HG03280 (cell line): ENCODE measurements around the gene FBXW8.
"Not testable (repeated sequence)": the region's sequence is repeated elsewhere in the genome, so short reads cannot be mapped to it uniquely, and the experiment has no call there.

Experiments
- ATAC-seq: cut with Tn5 transposase; IDR thresholded peaks from one replicate; pipeline ENCODE4 v1.9.1; 2021; ENCODE audit warnings: mild to moderate bottlenecking, moderate library complexity; ENCODE audit not compliant: unreplicated experiment

The FBXW8 gene

GRCh38 chr12:117050060-117050459 is 139.3 kb downstream of the FBXW8 start:
- no peak for ATAC-seq

DNA sequence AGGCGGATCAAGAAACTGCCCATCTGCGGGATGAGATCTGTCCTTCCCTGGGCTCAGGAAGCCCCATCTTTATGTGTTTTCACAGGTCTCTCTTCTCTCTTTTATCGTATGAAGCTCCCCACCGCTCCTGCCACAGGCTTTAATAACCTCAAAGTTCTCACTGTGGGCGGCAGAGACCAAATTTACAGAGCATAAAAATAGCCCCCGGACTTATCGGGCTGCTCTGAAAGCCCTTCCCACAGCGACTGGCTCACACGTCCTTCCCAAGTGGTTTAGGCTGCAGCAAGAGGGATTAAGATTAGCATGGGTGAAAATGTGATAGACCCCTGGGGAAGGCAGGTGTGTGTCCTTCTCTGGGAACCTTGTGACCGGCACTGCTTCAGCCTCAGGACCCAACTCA is 140.6 kb downstream of the FBXW8 start:
- no peak for ATAC-seq

DNA sequence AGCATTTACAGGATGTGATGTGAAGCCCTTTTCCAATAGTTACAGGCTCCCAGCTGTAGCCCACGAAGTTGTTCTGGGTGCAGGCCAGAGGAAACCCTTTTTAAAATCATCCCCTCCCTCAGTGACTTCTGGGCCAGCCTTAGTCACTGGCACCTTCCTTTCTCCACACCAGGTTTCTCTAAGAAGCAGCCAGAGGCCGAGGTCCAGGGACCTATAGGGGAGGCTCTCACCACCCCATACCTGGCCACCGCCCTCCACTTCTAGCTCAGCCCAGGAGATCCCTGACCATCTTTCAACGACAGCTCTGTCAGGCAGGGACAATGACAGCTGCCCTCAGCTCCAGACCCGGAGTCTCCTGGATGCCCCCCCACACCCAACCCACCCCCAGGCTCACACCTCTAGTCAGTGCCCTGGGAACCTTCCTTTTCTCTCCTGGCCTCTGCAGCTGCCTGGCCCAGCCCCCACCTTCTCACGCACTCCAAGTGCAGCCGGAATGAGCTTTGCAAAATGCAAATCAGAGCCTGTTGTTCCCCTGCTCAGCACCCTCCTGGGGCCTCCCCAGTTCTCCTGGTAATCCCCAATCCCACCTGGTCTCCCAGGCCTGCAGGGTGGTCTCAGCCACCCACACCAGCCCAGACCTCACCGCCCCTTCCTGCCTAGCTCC is 141.8 kb downstream of the FBXW8 start:
- ATAC-seq, result no peak

GRCh38 chr12:117053050-117053400 is 142.3 kb downstream of the FBXW8 start:
- no peak for ATAC-seq

- ATAC-seq, result no peak
Measured at GRCh38 chr12:117053597-117054201, 142.9 kb downstream of the FBXW8 start.

DNA sequence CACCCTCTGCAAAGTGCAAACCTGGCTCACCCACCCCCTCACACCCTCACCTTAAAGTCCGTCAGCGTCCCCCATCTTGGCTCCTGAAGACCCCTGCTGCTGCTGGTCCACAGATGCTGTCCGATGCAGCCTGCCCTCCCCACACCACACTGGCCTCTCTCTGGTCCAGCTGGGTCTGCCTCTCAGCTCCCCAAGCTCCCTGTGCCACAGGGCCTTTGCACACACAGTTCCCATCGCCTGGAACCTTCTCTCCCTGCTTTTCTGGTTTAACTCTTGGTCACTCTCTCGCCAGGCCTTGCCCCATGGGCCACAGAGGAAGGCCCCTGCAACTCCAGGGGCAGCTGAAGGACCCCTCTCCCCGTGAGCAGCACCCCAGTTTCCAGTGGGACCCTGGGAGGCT is 143.5 kb downstream of the FBXW8 start:
- no peak for ATAC-seq

DNA sequence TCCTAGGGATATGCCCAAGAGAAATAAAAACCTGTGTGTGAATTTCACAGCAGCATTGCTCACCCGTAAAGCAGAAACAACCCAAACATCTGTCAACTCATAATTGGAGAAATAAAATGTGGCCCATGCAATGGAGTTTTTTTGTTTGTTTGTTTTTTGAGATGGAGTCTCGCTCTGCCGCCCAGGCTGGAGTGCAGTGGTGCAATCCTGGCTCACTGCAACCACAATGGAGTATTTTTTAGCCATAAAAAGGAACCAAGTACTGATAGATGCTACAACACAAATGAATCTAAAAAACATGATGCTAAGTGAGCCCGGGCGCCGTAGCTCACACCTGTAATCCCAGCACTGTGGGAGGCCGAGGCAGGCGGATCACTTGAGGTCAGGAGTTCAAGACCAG is 146.9 kb downstream of the FBXW8 start:
- not testable (repeated sequence) for ATAC-seq

GRCh38 chr12:117058442-117059072 is 147.8 kb downstream of the FBXW8 start:
- ATAC-seq, result no peak

DNA sequence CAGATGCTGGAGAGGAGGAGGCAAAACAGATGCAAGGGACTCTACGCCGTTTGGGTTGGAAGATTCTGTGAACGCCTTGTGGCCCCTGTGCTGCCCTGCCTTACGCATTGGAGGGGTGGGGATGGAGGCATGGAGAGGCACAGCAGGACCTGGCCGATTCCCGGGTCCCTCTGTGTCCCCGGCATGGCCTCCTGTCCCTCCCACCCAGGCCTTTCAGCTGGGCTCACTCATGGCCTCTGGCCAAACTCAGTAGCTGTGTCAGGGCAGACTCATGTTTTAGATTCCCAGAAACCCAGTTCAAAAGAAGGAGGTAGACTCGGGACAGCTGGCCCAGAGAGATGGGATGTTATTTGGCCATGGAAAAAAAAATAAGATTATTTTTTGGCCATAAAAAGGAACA is 148.4 kb downstream of the FBXW8 start:
- ATAC-seq, result no peak

- ATAC-seq, result no peak
Measured at GRCh38 chr12:117060246-117060928, 149.6 kb downstream of the FBXW8 start.

DNA sequence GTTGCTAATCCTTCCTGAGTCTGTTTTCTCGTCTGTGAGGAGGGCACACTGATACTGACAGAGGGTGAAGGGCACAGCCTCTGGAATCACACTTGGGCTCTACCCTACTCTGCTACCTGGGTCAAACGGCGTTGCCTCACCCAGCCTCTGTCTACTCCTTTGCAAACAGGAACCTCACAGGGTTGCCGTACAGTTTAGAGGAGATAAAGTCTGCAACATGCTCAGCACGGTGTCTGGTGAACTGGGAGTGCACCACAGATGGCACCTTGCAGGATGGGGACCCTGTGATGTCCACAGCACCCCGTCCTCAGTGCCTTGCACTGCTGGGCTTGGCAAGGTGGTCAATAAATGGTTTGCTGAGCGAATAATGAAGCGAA is 150.2 kb downstream of the FBXW8 start:
- ATAC-seq, result no peak

- no peak for ATAC-seq
Measured at GRCh38 chr12:117061555-117062079, 150.9 kb downstream of the FBXW8 start.

DNA sequence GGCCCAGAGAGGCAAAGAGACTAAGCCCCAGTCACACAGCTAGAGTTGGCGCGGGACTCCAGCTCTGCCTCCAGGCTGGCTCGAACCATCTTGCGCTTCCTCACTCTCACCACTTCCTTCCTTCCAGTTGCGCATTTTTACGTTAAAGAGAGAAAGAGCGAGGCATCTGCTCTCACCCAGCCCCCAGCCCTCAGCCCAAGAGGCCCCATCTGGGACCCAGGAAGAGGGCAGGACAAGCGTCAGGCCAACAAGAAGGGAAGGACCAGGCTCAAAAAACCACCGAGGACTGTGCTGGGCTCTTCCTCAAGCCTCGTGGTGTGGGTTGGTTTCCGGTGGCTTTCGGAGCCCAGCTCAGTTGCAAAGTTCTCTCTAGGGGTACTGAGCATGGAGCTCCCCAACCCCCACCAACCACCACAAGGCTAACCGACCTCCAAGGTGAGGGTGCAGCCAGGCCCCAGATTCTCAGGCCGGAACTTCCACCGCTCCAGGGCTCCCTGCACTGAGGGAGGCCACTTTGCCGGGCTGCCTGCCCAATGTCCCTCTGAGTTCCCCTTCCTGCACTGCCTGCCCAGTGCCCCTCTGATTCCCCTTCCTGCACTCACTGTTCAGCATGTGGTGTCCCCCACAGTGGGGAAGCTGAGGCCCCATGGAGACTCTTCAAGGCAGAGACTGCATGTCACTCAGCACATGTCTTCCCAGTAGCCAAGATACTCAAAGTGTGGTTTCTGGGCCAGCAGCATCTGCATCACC is 152.6 kb downstream of the FBXW8 start:
- ATAC-seq, result no peak

DNA sequence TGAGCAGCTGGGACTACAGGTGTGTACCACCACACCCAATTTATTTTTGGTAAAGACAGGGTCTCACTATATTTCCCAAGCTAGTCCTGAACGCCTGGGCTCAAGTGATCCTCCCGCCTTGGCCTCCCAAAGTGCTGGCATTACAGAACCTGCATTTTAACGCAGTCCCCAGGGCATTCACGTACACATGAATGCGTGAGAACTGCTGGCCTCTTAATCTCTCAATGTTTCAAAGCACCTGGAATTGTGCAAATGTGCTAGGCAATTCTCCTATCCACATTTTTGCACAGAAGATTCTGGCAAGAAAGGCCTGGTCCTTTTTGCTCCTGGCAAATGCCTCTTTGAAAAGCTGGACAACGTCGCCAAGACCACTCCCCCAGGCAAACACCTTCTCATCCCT is 153.3 kb downstream of the FBXW8 start:
- ATAC-seq, result no peak

- ATAC-seq, result no peak
Measured at GRCh38 chr12:117064596-117064995, 153.8 kb downstream of the FBXW8 start.

GRCh38 chr12:117067016-117067415 is 156.3 kb downstream of the FBXW8 start:
- no peak for ATAC-seq

GRCh38 chr12:117067638-117068037 is 156.9 kb downstream of the FBXW8 start:
- ATAC-seq, result no peak

DNA sequence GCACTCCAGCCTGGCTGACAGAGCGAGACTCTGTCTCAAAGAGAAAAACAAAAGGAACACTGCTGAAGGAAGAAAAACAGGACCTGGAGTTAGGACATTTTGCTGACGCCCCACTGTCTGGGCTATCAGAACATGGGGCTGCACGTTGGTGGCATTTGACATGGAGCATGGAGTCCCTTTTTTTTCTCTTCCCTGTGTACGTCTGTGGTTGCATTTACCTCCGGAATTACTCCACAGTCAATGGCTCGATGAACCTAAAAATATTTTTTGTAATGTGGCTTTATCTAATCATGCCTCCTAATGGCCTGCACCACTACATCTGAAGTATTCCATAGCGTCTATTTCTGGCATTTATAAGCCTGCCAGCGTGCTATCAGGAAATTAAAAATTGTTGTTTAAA is 157.7 kb downstream of the FBXW8 start:
- ATAC-seq, result no peak

- no peak for ATAC-seq
Measured at GRCh38 chr12:117069101-117069797, 158.5 kb downstream of the FBXW8 start.
